ENCODE data around the gene SLIT3. TPM values are rescaled to one million over a fixed set of nuclear protein-coding genes. Genes with fewer than 3 reads are reported as not detected.

Gene SLIT3
- total RNA-seq, 1 experiment from 2014 or later, result 0.92 TPM

DNA sequence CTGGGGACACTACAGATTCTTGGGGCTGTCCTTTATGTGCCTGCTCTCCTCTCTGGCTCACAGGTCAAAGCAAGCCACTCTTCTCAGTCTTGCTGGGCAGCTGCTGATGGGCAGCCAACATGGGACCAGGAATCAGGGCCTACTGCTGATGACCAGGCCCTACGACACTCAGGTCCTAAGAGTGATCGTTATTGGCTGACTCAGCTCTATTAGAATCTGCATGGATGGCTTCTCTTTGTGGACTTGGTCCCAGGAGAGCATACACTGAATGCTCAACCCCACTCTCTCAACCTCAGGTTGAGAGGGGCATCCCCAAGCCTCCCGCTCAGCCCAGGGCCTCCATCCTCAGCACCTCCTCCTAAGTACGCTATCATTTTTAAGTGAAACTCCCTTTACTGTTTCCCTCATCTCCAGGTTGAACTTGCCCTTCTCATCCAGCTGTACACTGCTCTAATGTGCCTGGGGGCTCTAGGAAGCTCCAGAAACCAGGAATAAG is 471.0 kb downstream of the SLIT3 start:
- TF ChIP-seq, protein P1, sequence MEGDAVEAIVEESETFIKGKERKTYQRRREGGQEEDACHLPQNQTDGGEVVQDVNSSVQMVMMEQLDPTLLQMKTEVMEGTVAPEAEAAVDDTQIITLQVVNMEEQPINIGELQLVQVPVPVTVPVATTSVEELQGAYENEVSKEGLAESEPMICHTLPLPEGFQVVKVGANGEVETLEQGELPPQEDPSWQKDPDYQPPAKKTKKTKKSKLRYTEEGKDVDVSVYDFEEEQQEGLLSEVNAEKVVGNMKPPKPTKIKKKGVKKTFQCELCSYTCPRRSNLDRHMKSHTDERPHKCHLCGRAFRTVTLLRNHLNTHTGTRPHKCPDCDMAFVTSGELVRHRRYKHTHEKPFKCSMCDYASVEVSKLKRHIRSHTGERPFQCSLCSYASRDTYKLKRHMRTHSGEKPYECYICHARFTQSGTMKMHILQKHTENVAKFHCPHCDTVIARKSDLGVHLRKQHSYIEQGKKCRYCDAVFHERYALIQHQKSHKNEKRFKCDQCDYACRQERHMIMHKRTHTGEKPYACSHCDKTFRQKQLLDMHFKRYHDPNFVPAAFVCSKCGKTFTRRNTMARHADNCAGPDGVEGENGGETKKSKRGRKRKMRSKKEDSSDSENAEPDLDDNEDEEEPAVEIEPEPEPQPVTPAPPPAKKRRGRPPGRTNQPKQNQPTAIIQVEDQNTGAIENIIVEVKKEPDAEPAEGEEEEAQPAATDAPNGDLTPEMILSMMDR (conservative IDR thresholded peaks at IDR 0.05), result no peak

More for the DNA sequence above, 471.0 kb downstream of the SLIT3 start:
- no peaks in the 10 kb centered on the region for H4K20me1 ChIP-seq (ENCODE audit: control insufficient read depth, insufficient read depth, insufficient read length)
- Mint-ChIP-seq H3K4me3 (no peak overlapping the region), H3K36me3 (ENCODE audit: insufficient read depth in 1 of 3, low read depth in 3 of 3) (no peaks in the 10 kb centered on the region), H3K4me1 (peaks cover 39 to 41% of the 10 kb centered on the region in 2 experiments), H3K27ac (no peak overlapping the region), H3K27me3 (ENCODE audit: low read depth) (peaks cover 87% of the 10 kb centered on the region), H3K9me3 (no peaks in the 10 kb centered on the region; a peak in 1 of 5 replicates)
- no peak overlapping the region for H2AK5ac ChIP-seq (ENCODE audit: insufficient read length, low read length)
- H3K9ac ChIP-seq (ENCODE audit: extremely low read depth, insufficient read length, low read length), result no peak overlapping the region
- no peak overlapping the region for H2BK12ac ChIP-seq (ENCODE audit: insufficient read length, low read depth, low read length)
- H3K56ac ChIP-seq (ENCODE audit: insufficient read length, low read depth, low read length), result no peak overlapping the region
- H2BK5ac ChIP-seq (ENCODE audit: insufficient read length, low read length), result no peak overlapping the region
- H2BK20ac ChIP-seq (ENCODE audit: low read depth, low read length, poor library complexity, severe bottlenecking), result no peak overlapping the region
- DNase-seq, result no peak
- H3K4ac ChIP-seq (ENCODE audit: low read depth, low read length), result no peak overlapping the region
- H3K4me2 ChIP-seq (ENCODE audit: insufficient read depth, insufficient read length, low read length), result no peak overlapping the region
- H2AFZ ChIP-seq (ENCODE audit: low read length), result no peak overlapping the region
- no peak overlapping the region for H3K14ac ChIP-seq (ENCODE audit: insufficient read depth, low read length)
- H4K91ac ChIP-seq (ENCODE audit: insufficient read length, low read depth, low read length), result no peak overlapping the region
- no peaks in the 10 kb centered on the region for H3K23me2 ChIP-seq (ENCODE audit: insufficient read length, low read depth, low read length, poor library complexity, severe bottlenecking)
- no peak overlapping the region for H3K18ac ChIP-seq (ENCODE audit: insufficient read length, low read depth, low read length)
- H3K9me3 ChIP-seq (ENCODE audit: control insufficient read depth, low read depth, low read length), result no peaks in the 10 kb centered on the region
- H3K23ac ChIP-seq (ENCODE audit: insufficient read length, low read depth, low read length), result no peak overlapping the region
- no peak overlapping the region for H4K8ac ChIP-seq (replicated peaks; ENCODE audit: insufficient read length, low read depth, low read length)
- peaks cover 12% of the 10 kb centered on the region for H3K4me1 ChIP-seq (ENCODE audit: insufficient read depth, low read length)
- H3T11ph ChIP-seq (ENCODE audit: low read length), result no peak overlapping the region
- no peaks in the 10 kb centered on the region for H3K79me2 ChIP-seq (ENCODE audit: insufficient read depth, low read length)
- no peak overlapping the region for H4K5ac ChIP-seq (ENCODE audit: insufficient read length, low read depth, low read length)
- H3K27me3 ChIP-seq (ENCODE audit: insufficient read depth, low read length), result peaks cover 20% of the 10 kb centered on the region; the same call in 1 of the 2 replicates
- H3K27ac ChIP-seq (ENCODE audit: insufficient read length, low read depth, low read length), result no peak overlapping the region
- no CpG with 5 or more reads among the region's 4 CpGs for WGBS (ENCODE audit: extremely low coverage, insufficient read length, low lambda C conversion rate)
- H3K79me1 ChIP-seq (ENCODE audit: insufficient read depth, low read depth, low read length, poor library complexity, severe bottlenecking), result no peaks in the 10 kb centered on the region
- H2BK15ac ChIP-seq (ENCODE audit: low read depth, low read length), result no peak overlapping the region
- H2BK120ac ChIP-seq (ENCODE audit: low read depth, low read length, poor library complexity, severe bottlenecking), result no peak overlapping the region
